Large intestine (tissue), 3 donors: ENCODE results near the gene SLC25A51. TPM values are rescaled to one million over a fixed set of nuclear protein-coding genes. Genes with fewer than 3 reads are reported as not detected.
"Not testable (repeated sequence)": the region's sequence is repeated elsewhere in the genome, so short reads cannot be mapped to it uniquely, and the experiment has no call there.

ENCODE experiments used
- DNase-seq, 2 donors: peaks; one replicate each; pipeline versions ENCODE4 v3.0.0 to v3.0.0-alpha.2; 2013
- H3K27ac ChIP-seq: one replicate; pipeline ENCODE4 v1.5.1; 2013; ENCODE audit warnings: low read length
- H3K27me3 ChIP-seq: 2 replicates; pipeline ENCODE4 v1.6.1; 2013; ENCODE audit warnings: low read length; ENCODE audit not compliant: control insufficient read depth, insufficient read depth
- H3K36me3 ChIP-seq: 2 replicates; pipeline ENCODE4 v1.6.1; 2013; ENCODE audit warnings: low read length; ENCODE audit not compliant: control insufficient read depth, insufficient read depth
- H3K4me1 ChIP-seq: one replicate; pipeline ENCODE4 v1.6.1; 2013; ENCODE audit warnings: low read length; ENCODE audit not compliant: control insufficient read depth, insufficient read depth
- H3K4me3 ChIP-seq: one replicate; pipeline ENCODE4 v1.5.1; 2013; ENCODE audit warnings: low read length
- H3K9me3 ChIP-seq: one replicate; pipeline ENCODE4 v1.6.1; 2013; ENCODE audit warnings: mild to moderate bottlenecking, low read depth, low read length, moderate library complexity; ENCODE audit not compliant: control insufficient read depth
- WGBS: methylation state at CpG from one replicate; pipeline ENCODE4 v1.1.5; 2013; ENCODE audit warnings: low lambda C conversion rate; ENCODE audit not compliant: insufficient coverage; 5-methylcytosine and 5-hydroxymethylcytosine counted together
- polyA plus RNA-seq: library from polyadenylated mRNA; unstranded; fragments of 120-200 nt; gene quantifications from one replicate; pipeline ENCODE4 v1.2.1, GENCODE V29; 2013

SLC25A51 gene
- polyA plus RNA-seq, 1 donor = 21.7 TPM

DNA sequence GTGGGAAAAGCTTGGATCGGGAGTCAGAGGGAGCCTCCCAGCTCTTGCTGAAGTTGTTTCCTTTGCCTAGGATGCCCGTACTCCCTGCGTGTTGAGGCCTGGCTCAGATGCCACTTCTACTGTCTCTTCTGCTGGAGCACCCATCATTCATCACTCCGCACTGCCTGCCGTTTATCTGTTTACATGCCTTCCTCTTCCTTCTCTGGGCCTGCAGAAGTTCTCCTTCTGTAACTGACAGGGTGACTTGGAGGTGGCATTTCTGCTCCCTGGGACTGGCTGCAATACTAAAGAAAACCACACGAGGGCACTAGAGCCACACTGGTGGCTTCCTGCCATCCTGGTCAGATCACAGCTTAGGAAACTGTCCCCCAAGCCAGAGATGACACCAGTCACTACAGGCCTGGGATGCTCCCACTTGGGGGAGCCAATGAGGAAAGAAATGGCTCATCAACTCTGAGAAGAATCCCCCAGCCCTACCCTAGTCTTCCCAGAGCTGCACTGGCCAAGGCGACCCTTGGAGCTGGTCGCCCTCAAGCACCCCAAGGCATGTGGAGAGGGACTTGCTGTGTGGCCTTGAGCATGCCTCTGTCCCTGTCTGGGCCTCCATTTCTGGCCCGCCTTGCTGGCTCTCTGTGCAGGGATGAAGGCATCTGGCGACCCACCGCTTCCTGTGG lies 9.7 kb upstream of the SLC25A51 start:
- H3K4me3 ChIP-seq = no peak overlapping the region
- H3K27ac ChIP-seq = no peak overlapping the region
- WGBS = no CpG with 5 or more reads among the region's 11 CpGs
- peak; percentile 71 to 81 for DNase-seq
- H3K9me3 ChIP-seq = no peaks in the 10 kb centered on the region
- H3K36me3 ChIP-seq = peaks cover 23% of the 10 kb centered on the region
- H3K27me3 ChIP-seq = no peaks in the 10 kb centered on the region
- no peaks in the 10 kb centered on the region for H3K4me1 ChIP-seq

- DNase-seq = no peak
- peaks cover 2% of the 10 kb centered on the region for H3K36me3 ChIP-seq
- no peak overlapping the region for H3K27ac ChIP-seq
- no peaks in the 10 kb centered on the region for H3K27me3 ChIP-seq
- no CpG with 5 or more reads among the region's 6 CpGs for WGBS
- no peak overlapping the region for H3K4me3 ChIP-seq
- H3K4me1 ChIP-seq = no peaks in the 10 kb centered on the region
- H3K9me3 ChIP-seq = no peaks in the 10 kb centered on the region
Observed at GRCh38 chr9:37911271-37911681, 7.3 kb upstream of the SLC25A51 start.

- Histone ChIP-seq H3K4me1 (peaks cover under 1% of the 10 kb centered on the region), H3K4me3 (no peak overlapping the region), H3K27me3 (no peaks in the 10 kb centered on the region), H3K27ac (no peak overlapping the region), H3K9me3 (no peaks in the 10 kb centered on the region), H3K36me3 (peaks cover 2% of the 10 kb centered on the region)
- no CpG with 5 or more reads among the region's 4 CpGs for WGBS
- peak in 1 of 2 donors; percentile 0 for DNase-seq
Observed at GRCh38 chr9:37910271-37910670, 6.3 kb upstream of the SLC25A51 start.

GRCh38 chr9:37909836-37910235 lies 5.9 kb upstream of the SLC25A51 start:
- WGBS = no CpG with 5 or more reads among the region's 5 CpGs
- H3K36me3 ChIP-seq, H3K4me1 ChIP-seq, H3K9me3 ChIP-seq, H3K4me3 ChIP-seq, H3K27ac ChIP-seq, DNase-seq, H3K27me3 ChIP-seq: not testable (repeated sequence)

GRCh38 chr9:37909326-37909725 lies 5.4 kb upstream of the SLC25A51 start:
- Histone ChIP-seq H3K27me3 (no peaks in the 10 kb centered on the region), H3K9me3 (no peaks in the 10 kb centered on the region), H3K36me3 (peaks cover 2% of the 10 kb centered on the region), H3K4me1 (peaks cover 9% of the 10 kb centered on the region), H3K27ac (no peak overlapping the region), H3K4me3 (no peak overlapping the region)
- DNase-seq = no peak
- no CpG with 5 or more reads among the region's 3 CpGs for WGBS

DNA sequence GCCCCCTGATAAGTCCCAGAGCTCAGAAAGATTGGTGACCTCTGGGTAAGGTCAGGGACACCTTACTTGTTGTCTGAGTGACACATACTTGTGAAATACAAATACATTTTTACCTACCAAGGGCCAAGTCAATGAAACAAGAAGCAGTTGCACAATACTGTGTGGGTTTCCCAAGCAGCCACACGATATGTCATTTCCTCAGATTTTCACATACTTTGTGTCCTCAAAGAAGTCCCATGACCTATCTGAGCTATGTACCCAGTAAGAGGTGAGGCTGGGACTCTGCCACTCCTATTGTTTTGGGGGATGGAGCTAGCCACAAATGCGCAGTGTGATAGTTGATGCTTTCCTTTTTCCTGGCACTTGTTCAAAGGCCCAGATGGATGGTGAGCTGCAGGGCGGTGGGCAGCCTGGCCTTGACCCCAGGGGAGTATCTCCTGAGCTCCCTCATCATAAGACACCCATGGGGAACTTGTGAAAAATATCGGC lies 4.8 kb upstream of the SLC25A51 start:
- DNase-seq = peak in 1 of 2 donors; percentile 55
- Histone ChIP-seq H3K36me3 (no peaks in the 10 kb centered on the region), H3K27me3 (no peaks in the 10 kb centered on the region), H3K27ac (no peak overlapping the region), H3K4me3 (no peak overlapping the region), H3K4me1 (peaks cover 9% of the 10 kb centered on the region), H3K9me3 (no peaks in the 10 kb centered on the region)
- no CpG with 5 or more reads among the region's 4 CpGs for WGBS

DNA sequence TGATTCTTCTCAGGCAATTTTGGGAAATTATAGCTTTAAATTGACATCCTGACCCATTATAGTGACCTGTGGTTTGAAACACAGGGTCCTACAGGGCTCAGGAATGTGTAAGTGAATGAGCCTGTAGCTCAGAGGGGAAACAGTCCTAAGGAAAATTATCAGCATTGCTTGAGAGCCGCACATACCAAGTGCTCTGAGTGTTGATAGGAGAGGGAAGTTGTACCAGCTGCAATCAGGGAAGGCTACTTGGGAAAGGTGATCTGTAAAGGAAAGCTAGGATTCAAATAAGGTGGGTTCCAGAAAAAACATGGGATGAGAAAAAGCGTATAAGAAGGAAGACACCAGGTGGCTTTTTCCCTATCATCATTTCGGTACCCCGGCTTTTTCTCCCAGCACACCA lies 4.4 kb upstream of the SLC25A51 start:
- H3K4me1 ChIP-seq = peaks cover 9% of the 10 kb centered on the region
- DNase-seq = no peak

GRCh38 chr9:37906312-37907239 lies 2.6 kb upstream of the SLC25A51 start:
- no peak for DNase-seq
- no CpG with 5 or more reads among the region's 11 CpGs for WGBS
- H3K9me3 ChIP-seq = no peaks in the 10 kb centered on the region

More for the DNA sequence above, 4.4 kb upstream of the SLC25A51 start:
- H3K9me3 ChIP-seq = no peaks in the 10 kb centered on the region
- H3K4me3 ChIP-seq = no peak overlapping the region
- H3K27me3 ChIP-seq = no peaks in the 10 kb centered on the region
- no peaks in the 10 kb centered on the region for H3K36me3 ChIP-seq
- WGBS = 30% methylated on average over 2 of the region's 4 CpGs
- H3K27ac ChIP-seq = no peak overlapping the region

DNA sequence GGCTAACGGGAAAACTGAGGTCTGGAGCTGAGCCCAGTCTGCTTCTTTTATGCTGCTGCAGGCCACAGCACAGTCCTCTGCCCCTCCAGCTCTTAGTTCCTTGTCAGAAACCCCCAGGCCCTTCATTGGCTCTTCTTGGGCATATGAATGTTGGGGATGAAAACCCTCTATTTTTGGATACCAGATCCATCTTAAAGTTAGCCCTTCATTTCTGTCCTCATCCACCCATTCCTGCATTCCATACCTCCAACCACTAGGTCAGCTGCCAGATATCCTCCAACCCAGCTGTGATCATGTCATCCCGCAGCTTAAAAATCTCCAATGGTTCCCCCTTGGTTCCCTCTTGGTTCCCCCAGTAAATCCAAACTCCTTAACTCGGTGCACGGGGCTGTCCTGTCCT lies 1.8 kb upstream of the SLC25A51 start:
- H3K27me3 ChIP-seq = no peaks in the 10 kb centered on the region
- 100% methylated on average over 2 of the region's 4 CpGs for WGBS
- H3K36me3 ChIP-seq = no peaks in the 10 kb centered on the region
- DNase-seq = no peak
- no peaks in the 10 kb centered on the region for H3K9me3 ChIP-seq
- no peak overlapping the region for H3K4me3 ChIP-seq
- H3K4me1 ChIP-seq = peaks cover 9% of the 10 kb centered on the region
- H3K27ac ChIP-seq = no peak overlapping the region

More at GRCh38 chr9:37906312-37907239, 2.6 kb upstream of the SLC25A51 start:
- H3K4me3 ChIP-seq = no peak overlapping the region
- H3K36me3 ChIP-seq = no peaks in the 10 kb centered on the region
- H3K27me3 ChIP-seq = no peaks in the 10 kb centered on the region
- no peak overlapping the region for H3K27ac ChIP-seq
- peaks cover 9% of the 10 kb centered on the region for H3K4me1 ChIP-seq

GRCh38 chr9:37905131-37905505 lies 1.2 kb upstream of the SLC25A51 start:
- Histone ChIP-seq H3K27ac (no peak overlapping the region), H3K36me3 (no peaks in the 10 kb centered on the region), H3K4me1 (peaks cover 9% of the 10 kb centered on the region), H3K4me3 (no peak overlapping the region), H3K27me3 (no peaks in the 10 kb centered on the region), H3K9me3 (no peaks in the 10 kb centered on the region)
- WGBS = 53% methylated on average over 3 of the region's 10 CpGs
- peak in 1 of 2 donors; percentile 58 for DNase-seq
